NB4 (cell line): ENCODE measurements around the gene MGAT4B.

Experiments
- DNase-seq: peaks from one replicate; pipeline ENCODE4 v3.0.0; 2010; ENCODE audit warnings: low read depth
- H3K4me3 ChIP-seq: one replicate; pipeline ENCODE4 v1.5.1; 2011; ENCODE audit warnings: mild to moderate bottlenecking, low read depth, low read length, moderate library complexity
- CTCF ChIP-seq: IDR thresholded peaks from one replicate; pipeline ENCODE4 v1.5.1; 2012; ENCODE audit warnings: low read depth, low read length
- MYC ChIP-seq: IDR thresholded peaks from 2 replicates; pipeline ENCODE4 v1.6.1; 2011; ENCODE audit warnings: low read depth, low read length
- POLR2A ChIP-seq: IDR thresholded peaks from 2 replicates; pipeline ENCODE4 v1.6.1; 2011; ENCODE audit warnings: mild to moderate bottlenecking; ENCODE audit not compliant: insufficient read length; ENCODE audit errors: extremely low read depth
- TF ChIP-seq, protein P1 (sequence below): IDR thresholded peaks from 2 replicates; pipeline ENCODE4 v1.6.1; 2011; ENCODE audit warnings: low read depth, low read length

MGAT4B gene

DNA sequence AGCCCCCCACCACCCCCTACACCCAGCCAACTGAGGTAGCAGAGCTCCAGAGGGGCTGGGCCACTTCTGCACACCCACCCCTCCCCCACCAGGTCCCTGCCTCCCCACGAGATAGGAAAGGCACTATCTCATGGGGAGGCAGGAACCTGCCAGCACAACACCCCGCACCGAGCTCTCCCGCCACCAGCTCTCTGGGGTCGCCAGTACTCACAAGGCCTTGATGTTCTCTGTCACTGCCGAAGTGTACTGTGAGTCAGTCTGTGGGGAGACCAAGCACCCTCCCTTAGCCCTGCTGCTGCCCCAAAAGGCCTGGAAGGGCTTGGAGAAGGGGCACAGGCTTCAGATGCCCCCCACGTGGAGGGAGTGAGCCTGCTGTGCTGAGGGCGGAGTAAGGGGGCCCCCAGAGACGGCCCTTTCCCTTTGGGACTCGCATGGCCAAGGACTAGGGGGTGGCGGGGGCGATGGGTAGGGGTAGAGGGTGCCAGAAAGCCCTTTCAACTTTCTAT lies 5.9 kb downstream of the MGAT4B start:
- peak; percentile 52 for DNase-seq
- no peak overlapping the region for H3K4me3 ChIP-seq
- TF ChIP-seq, protein P1, sequence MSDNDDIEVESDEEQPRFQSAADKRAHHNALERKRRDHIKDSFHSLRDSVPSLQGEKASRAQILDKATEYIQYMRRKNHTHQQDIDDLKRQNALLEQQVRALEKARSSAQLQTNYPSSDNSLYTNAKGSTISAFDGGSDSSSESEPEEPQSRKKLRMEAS, result no peak
- no peak for TF ChIP-seq MYC
- no peak for TF ChIP-seq POLR2A
- TF ChIP-seq CTCF, result no peak

GRCh38 chr5:179800071-179800695 lies 6.5 kb downstream of the MGAT4B start:
- TF ChIP-seq MYC, result no peak
- TF ChIP-seq, protein P1, result no peak
- no peak for TF ChIP-seq CTCF
- TF ChIP-seq POLR2A, result no peak
- no peak for DNase-seq
- H3K4me3 ChIP-seq, result no peak overlapping the region

DNA sequence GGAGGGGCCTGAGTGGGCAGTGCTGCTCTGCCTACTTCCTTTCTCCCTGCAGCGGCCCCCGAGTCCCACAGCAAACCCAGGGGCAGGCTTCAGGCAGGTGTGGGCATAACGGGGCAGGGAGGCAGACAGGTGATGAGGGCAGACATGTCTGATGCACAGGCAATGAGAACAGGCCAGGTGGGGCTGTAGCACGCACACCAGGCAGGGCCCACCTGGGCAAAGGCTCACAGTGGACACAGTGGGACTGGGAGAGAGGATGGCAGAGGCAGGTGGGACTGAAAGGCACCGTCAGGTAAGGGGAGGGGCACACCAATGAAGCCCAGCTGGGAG lies 7.1 kb downstream of the MGAT4B start:
- no peak overlapping the region for H3K4me3 ChIP-seq
- no peak for TF ChIP-seq POLR2A
- TF ChIP-seq MYC, result no peak
- TF ChIP-seq, protein P1, result no peak
- no peak for TF ChIP-seq CTCF
- no peak for DNase-seq

DNA sequence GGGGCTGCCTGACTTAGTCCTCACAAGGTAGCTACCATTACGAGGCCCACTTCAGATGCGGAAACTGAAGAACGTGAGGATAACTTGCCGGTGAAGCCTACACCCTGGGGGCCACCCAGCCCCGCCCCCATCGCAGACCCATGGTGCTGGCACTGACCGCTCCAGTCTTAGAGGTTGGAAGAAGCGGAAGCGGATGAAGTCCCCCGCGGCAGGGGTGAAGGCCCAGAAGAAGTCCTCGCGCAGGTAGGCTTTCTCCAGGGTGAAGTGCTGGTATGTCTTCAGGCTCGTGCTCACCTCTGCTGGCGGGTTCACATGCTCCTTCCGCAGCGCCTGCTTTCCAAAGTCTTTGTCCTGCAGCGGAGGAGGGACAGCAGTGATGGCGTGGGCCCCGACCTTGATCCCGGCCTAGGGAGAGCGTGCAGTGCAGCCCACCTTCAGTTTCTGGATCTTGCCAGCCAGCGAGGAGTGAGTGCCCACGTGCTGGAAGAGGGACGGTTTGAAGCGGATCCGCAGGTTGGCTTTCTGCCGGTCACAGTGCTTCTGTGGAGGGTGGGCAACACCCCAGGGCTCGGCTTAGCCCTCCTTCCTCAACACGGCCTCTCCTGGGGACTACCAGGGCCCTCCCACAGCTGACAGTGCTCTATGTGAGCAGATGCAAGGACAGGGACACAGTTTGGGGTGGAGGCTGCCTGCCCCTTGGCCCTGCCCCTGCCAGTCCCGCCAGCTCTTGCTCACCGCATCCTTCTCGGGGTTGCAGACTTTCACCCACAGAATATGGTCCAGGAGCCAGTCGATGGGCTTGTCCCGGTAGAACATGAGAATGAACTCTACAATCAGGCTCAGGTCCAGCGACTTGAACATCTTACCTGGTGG lies 7.7 kb downstream of the MGAT4B start:
- TF ChIP-seq MYC (no peak), CTCF (no peak), POLR2A (no peak)
- TF ChIP-seq, protein P1, result no peak
- no peak overlapping the region for H3K4me3 ChIP-seq
- no peak for DNase-seq

- no peak overlapping the region for H3K4me3 ChIP-seq
- TF ChIP-seq CTCF (no peak), MYC (no peak), POLR2A (no peak)
- TF ChIP-seq, protein P1, result no peak
- no peak for DNase-seq
These were observed 8.4 kb downstream of the MGAT4B start for GRCh38 chr5:179798144-179798770.
